Transverse colon (tissue), 3 donors: Measurements from ENCODE around the gene SLC4A5.

ENCODE experiments used
- EP300 ChIP-seq: sonication (generic); formaldehyde crosslinking; IDR thresholded peaks from one replicate; pipeline ENCODE4 v1.6.1; 2017; ENCODE audit warnings: antibody characterized with exemption, low read depth
- TF ChIP-seq, protein P1 (sequence below), 5 experiments: fragments of 200-600 bp in 3 of 5; fragments of 450-650 bp in 2 of 5; sonication (generic) in 3 of 5; IDR thresholded peaks; 1 replicate in 2 of 5; 2 replicates in 3 of 5; pipeline ENCODE4 v1.5.1; 2016 to 2017; ENCODE audit warnings: antibody characterized with exemption in 5 of 5, inconsistent platforms in 3 of 5, mild to moderate bottlenecking in 2 of 5, moderate library complexity in 1 of 5

DNA sequence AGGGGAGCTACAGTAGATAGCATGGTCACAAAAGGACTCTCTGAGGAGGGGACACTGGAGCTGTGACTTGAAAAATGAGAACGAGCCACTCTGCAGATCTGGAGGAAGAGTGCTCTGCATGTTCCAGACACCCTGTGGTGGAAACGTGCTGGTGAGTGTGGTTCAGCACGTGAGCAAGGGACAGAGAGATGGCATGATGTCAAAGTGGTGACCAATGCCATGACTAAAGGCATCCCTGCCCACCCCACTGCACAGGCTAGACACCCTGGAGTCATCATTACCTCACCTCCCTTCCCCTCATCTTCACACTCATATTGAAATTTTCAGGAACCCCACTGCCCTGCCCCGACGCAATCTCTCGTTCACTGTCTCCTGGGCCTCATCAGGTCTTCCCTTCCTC lies 56.5 kb downstream of the SLC4A5 start:
- TF ChIP-seq, protein P1, sequence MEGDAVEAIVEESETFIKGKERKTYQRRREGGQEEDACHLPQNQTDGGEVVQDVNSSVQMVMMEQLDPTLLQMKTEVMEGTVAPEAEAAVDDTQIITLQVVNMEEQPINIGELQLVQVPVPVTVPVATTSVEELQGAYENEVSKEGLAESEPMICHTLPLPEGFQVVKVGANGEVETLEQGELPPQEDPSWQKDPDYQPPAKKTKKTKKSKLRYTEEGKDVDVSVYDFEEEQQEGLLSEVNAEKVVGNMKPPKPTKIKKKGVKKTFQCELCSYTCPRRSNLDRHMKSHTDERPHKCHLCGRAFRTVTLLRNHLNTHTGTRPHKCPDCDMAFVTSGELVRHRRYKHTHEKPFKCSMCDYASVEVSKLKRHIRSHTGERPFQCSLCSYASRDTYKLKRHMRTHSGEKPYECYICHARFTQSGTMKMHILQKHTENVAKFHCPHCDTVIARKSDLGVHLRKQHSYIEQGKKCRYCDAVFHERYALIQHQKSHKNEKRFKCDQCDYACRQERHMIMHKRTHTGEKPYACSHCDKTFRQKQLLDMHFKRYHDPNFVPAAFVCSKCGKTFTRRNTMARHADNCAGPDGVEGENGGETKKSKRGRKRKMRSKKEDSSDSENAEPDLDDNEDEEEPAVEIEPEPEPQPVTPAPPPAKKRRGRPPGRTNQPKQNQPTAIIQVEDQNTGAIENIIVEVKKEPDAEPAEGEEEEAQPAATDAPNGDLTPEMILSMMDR (IDR thresholded peaks at IDR 0.05), result no peak
- TF ChIP-seq EP300, result no peak
